Measurements from ENCODE around the gene PDK2.

Gene PDK2

DNA sequence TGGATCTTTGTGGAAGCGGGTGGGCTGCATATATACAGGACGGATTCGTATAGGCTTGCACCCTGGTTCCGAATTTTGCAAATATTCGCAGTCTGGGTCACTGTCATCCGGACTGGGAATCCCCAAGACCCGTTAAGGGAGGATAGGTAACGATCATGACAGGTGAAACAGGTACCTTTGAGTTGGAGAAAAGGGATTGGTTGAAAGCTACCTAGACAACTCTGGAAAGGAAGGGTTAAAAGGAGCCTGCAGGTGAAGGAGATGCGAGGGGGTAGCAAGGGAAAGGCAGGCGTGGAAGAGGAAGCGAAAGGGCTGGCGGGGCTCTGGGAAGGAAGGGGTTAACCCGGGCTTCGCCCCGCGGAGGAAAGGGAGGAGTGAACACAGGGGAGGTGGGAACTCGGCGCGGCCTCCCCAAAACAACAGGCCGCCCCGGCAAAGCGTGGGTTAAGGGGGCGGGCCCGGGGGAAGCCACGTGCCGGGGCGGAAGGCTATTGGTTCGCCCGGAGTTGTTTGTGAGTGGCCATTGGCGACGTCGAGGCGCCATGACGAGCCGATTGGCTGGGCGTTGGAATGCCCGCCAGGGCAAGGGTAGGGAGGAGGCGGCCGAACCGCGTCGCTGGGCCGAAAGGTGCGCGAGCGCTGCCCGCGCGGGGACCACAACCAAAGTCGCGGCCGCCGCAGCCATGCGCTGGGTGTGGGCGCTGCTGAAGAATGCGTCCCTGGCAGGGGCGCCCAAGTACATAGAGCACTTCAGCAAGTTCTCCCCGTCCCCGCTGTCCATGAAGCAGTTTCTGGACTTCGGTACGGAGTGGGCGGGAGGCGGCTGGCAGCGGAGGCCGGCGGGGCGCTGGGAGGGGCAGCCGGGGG, at the start of gene PDK2:
TSS of gene PDK2 (plus strand) at position 599 of the 867 bp plus-strand sequence. CDS start at position 684, 85 bp downstream.
- Mint-ChIP-seq H3K27me3 (ENCODE audit: low read depth) (peaks cover 8% of the 10 kb centered on the region), H3K27ac (peak within 1 kb of the TSS; percentile 82 to 91 (median 89)), H3K36me3 (ENCODE audit: low read depth) (peaks cover 15% of the 10 kb centered on the region), H3K4me1 (peaks cover 24% of the 10 kb centered on the region), H3K4me3 (peak within 1 kb of the TSS; percentile 100), H3K9me3 (no peaks in the 10 kb centered on the region)
- TF ChIP-seq, protein P1, sequence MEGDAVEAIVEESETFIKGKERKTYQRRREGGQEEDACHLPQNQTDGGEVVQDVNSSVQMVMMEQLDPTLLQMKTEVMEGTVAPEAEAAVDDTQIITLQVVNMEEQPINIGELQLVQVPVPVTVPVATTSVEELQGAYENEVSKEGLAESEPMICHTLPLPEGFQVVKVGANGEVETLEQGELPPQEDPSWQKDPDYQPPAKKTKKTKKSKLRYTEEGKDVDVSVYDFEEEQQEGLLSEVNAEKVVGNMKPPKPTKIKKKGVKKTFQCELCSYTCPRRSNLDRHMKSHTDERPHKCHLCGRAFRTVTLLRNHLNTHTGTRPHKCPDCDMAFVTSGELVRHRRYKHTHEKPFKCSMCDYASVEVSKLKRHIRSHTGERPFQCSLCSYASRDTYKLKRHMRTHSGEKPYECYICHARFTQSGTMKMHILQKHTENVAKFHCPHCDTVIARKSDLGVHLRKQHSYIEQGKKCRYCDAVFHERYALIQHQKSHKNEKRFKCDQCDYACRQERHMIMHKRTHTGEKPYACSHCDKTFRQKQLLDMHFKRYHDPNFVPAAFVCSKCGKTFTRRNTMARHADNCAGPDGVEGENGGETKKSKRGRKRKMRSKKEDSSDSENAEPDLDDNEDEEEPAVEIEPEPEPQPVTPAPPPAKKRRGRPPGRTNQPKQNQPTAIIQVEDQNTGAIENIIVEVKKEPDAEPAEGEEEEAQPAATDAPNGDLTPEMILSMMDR (IDR thresholded peaks at IDR 0.05; ENCODE audit: unreplicated experiment in 3 of 3), result no peak

GRCh38 chr17:50046179-50046578, 49.0 kb upstream of the PDK2 start:
- TF ChIP-seq, protein P1 (IDR thresholded peaks at IDR 0.05; ENCODE audit: unreplicated experiment in 3 of 3), result no peak
- Mint-ChIP-seq H3K4me3 (no peak overlapping the region), H3K36me3 (ENCODE audit: low read depth) (no peaks in the 10 kb centered on the region), H3K9me3 (peaks cover 6% of the 10 kb centered on the region), H3K4me1 (peaks cover 40% of the 10 kb centered on the region), H3K27ac (peak overlapping the region in 2 of 3 experiments; percentile 70 to 84), H3K27me3 (ENCODE audit: low read depth) (peaks cover 5% of the 10 kb centered on the region)

- TF ChIP-seq, protein P1 (IDR thresholded peaks at IDR 0.05; ENCODE audit: unreplicated experiment in 3 of 3), result no peak
- Mint-ChIP-seq H3K27me3 (ENCODE audit: low read depth) (peaks cover 5% of the 10 kb centered on the region), H3K27ac (peak overlapping the region in 2 of 3 experiments; percentile 70 to 84), H3K36me3 (ENCODE audit: low read depth) (no peaks in the 10 kb centered on the region), H3K4me3 (no peak overlapping the region), H3K4me1 (peaks cover 44% of the 10 kb centered on the region), H3K9me3 (peaks cover 6% of the 10 kb centered on the region)
Measured at GRCh38 chr17:50046667-50047066, 48.5 kb upstream of the PDK2 start.

GRCh38 chr17:50047083-50047482, 48.1 kb upstream of the PDK2 start:
- H3K27ac Mint-ChIP-seq, result peak overlapping the region; percentile 13 to 70 (median 47)
- TF ChIP-seq, protein P1 (IDR thresholded peaks at IDR 0.05; ENCODE audit: unreplicated experiment in 3 of 3), result no peak
- H3K9me3 Mint-ChIP-seq, result peaks cover 3% of the 10 kb centered on the region
- peaks cover 49% of the 10 kb centered on the region for H3K4me1 Mint-ChIP-seq
- H3K27me3 Mint-ChIP-seq (ENCODE audit: low read depth), result peaks cover 5% of the 10 kb centered on the region
- H3K4me3 Mint-ChIP-seq, result no peak overlapping the region
- H3K36me3 Mint-ChIP-seq (ENCODE audit: low read depth), result no peaks in the 10 kb centered on the region

DNA sequence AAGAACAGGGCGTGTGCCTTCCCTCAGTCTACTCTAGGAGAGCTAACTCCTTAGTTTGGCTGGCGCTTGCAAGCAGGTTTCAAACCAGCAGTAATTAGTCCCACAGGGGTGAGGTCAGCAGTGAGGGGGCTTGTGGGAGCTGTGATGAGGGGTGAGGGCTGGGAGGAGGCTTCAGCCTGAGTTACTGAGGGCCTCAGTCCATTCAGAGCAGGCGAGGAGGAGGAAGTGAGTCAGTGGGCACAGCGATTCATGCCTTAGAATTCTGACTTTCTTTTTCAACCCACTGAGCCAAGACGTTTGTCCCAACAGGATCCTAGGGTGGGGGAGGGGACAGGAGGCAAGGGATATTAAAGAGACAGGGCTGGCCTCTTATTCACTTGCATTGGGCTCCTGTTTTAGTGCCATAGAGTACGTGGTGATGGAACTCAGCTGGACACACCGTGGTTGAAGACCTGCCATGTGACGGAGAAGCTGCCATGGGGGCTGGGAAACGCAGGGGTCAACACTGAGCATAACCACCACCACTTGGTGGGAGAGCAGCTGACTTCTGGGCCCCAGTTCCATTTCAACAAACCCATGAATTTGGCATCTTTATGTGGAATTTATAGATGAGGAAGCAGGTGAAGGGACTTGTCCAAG, 47.5 kb upstream of the PDK2 start:
- Mint-ChIP-seq H3K36me3 (ENCODE audit: low read depth) (no peaks in the 10 kb centered on the region), H3K9me3 (peaks cover 3% of the 10 kb centered on the region), H3K4me3 (no peak overlapping the region), H3K27ac (peak overlapping the region; percentile 13 to 70 (median 47)), H3K27me3 (ENCODE audit: low read depth) (peaks cover 5% of the 10 kb centered on the region), H3K4me1 (peaks cover 54% of the 10 kb centered on the region)
- TF ChIP-seq, protein P1 (IDR thresholded peaks at IDR 0.05; ENCODE audit: unreplicated experiment in 3 of 3), result no peak
